Measurements from ENCODE around the gene PRKCI. TPM values are rescaled to one million over a fixed set of nuclear protein-coding genes. Genes with fewer than 3 reads are reported as not detected.
"Not testable (repeated sequence)": the region's sequence is repeated elsewhere in the genome, so short reads cannot be mapped to it uniquely, and the experiment has no call there.

PRKCI gene
- total and polyA plus RNA-seq, 4 donors: 9.6 to 33.6 (median 23.9) TPM

DNA sequence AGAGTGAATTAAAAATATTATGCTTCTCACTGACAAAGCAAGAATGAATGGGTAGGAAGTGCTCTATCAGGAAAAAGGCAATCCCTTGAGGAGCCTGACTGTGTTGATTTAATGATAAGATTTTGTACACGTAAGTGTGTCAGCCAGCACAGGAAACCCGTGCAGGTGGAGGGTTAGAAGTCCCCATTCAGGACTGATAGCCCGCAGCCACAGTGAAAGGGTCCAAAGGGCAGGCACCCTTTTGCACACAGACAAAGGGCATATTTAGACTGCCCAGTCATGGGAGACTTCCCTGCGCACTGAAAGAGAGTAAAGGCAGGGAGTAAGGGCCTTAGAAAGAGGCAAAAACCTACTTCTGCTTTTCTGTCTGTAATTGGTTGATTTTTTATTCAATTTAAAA is 108.9 kb downstream of the PRKCI start:
- Histone ChIP-seq H3K4me1 (ENCODE audit: control insufficient read depth in 1 of 2, insufficient read depth in 2 of 2, low read length in 2 of 2) (no peaks in the 10 kb centered on the region), H3K36me3 (ENCODE audit: control insufficient read depth in 1 of 2, insufficient read depth in 2 of 2, low read length in 1 of 2) (no peaks in the 10 kb centered on the region), H3K4me3 (ENCODE audit: low read length in 2 of 2) (no peak overlapping the region), H3K27ac (ENCODE audit: low read depth in 1 of 2, low read length in 2 of 2) (no peak overlapping the region), H3K9me3 (ENCODE audit: control insufficient read depth, low read length) (no peaks in the 10 kb centered on the region), H3K27me3 (ENCODE audit: control insufficient read depth in 1 of 2, insufficient read depth in 2 of 2, low read length in 1 of 2) (no peaks in the 10 kb centered on the region)
- no peak for DNase-seq
- intact Hi-C loops (cut with DNase I): no loop called here
- 33 to 45% methylated on average over 4 of the region's 4 CpGs for WGBS, 2 donors
- no peak for ATAC-seq (ENCODE audit: low FRiP score)

DNA sequence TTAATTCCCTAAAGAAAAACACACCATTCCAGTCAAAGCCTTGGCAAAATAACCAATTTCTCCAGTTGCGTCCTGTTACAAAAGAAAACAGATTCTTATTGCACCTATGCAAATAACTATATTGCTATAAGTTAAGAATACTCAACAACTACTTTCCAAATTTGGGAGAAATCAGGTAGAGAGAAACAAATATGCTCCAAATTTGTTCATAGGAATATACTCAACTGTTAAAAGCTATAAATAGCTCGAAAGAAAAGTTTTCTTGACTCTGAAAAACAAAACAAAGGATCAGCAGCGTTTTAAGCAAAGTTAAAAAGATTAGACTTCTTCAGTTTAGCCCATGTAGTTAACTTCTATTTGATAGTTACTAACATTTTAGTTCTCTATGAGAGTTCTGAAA is 115.2 kb downstream of the PRKCI start:
- H3K4me3 ChIP-seq (ENCODE audit: low read length in 2 of 2): no peak overlapping the region
- DNase-seq (no peak), ATAC-seq (ENCODE audit: low FRiP score) (no peak)
- H3K36me3 ChIP-seq (ENCODE audit: control insufficient read depth in 1 of 2, insufficient read depth in 2 of 2, low read length in 1 of 2): no peaks in the 10 kb centered on the region
- H3K9me3 ChIP-seq (ENCODE audit: control insufficient read depth, low read length): no peaks in the 10 kb centered on the region
- H3K4me1 ChIP-seq (ENCODE audit: control insufficient read depth in 1 of 2, insufficient read depth in 2 of 2, low read length in 2 of 2): peaks cover 0 to 3% of the 10 kb centered on the region in 2 donors
- H3K27me3 ChIP-seq (ENCODE audit: control insufficient read depth in 1 of 2, insufficient read depth in 2 of 2, low read length in 1 of 2): no peaks in the 10 kb centered on the region
- intact Hi-C loops (cut with DNase I): no loop called here
- 15 to 17% methylated on average over 3 of the region's 3 CpGs for WGBS, 2 donors
- no peak overlapping the region for H3K27ac ChIP-seq (ENCODE audit: low read depth in 1 of 2, low read length in 2 of 2)

GRCh38 chr3:170338690-170339340 is 116.6 kb downstream of the PRKCI start:
- H3K36me3 ChIP-seq (ENCODE audit: control insufficient read depth in 1 of 2, insufficient read depth in 2 of 2, low read length in 1 of 2): no peaks in the 10 kb centered on the region
- peaks cover 0 to 3% of the 10 kb centered on the region in 2 donors for H3K4me1 ChIP-seq (ENCODE audit: control insufficient read depth in 1 of 2, insufficient read depth in 2 of 2, low read length in 2 of 2)
- DNase-seq (no peak), ATAC-seq (ENCODE audit: low FRiP score) (no peak)
- no peak overlapping the region for H3K4me3 ChIP-seq (ENCODE audit: low read length in 2 of 2)
- no peaks in the 10 kb centered on the region for H3K27me3 ChIP-seq (ENCODE audit: control insufficient read depth in 1 of 2, insufficient read depth in 2 of 2, low read length in 1 of 2)
- 88 to 97% methylated on average over 1 of the region's 1 CpG for WGBS, 2 donors
- no peaks in the 10 kb centered on the region for H3K9me3 ChIP-seq (ENCODE audit: control insufficient read depth, low read length)
- intact Hi-C loops (cut with DNase I): no loop called here
- no peak overlapping the region for H3K27ac ChIP-seq (ENCODE audit: low read depth in 1 of 2, low read length in 2 of 2)

- WGBS, 2 donors: 96 to 97% methylated on average over 9 of the region's 9 CpGs
- H3K4me3 ChIP-seq (ENCODE audit: low read length in 2 of 2); H3K27me3 ChIP-seq (ENCODE audit: control insufficient read depth in 1 of 2, insufficient read depth in 2 of 2, low read length in 1 of 2); ATAC-seq (ENCODE audit: low FRiP score); H3K27ac ChIP-seq (ENCODE audit: low read depth in 1 of 2, low read length in 2 of 2); H3K4me1 ChIP-seq (ENCODE audit: control insufficient read depth in 1 of 2, insufficient read depth in 2 of 2, low read length in 2 of 2); H3K36me3 ChIP-seq (ENCODE audit: control insufficient read depth in 1 of 2, insufficient read depth in 2 of 2, low read length in 1 of 2); H3K9me3 ChIP-seq (ENCODE audit: control insufficient read depth, low read length); DNase-seq; intact Hi-C loops (cut with DNase I): not testable (repeated sequence)
These were observed 120.0 kb downstream of the PRKCI start for GRCh38 chr3:170342273-170342672.

- H3K27me3 ChIP-seq (ENCODE audit: control insufficient read depth in 1 of 2, insufficient read depth in 2 of 2, low read length in 1 of 2); ATAC-seq (ENCODE audit: low FRiP score); DNase-seq; H3K9me3 ChIP-seq (ENCODE audit: control insufficient read depth, low read length); H3K4me1 ChIP-seq (ENCODE audit: control insufficient read depth in 1 of 2, insufficient read depth in 2 of 2, low read length in 2 of 2); H3K27ac ChIP-seq (ENCODE audit: low read depth in 1 of 2, low read length in 2 of 2); intact Hi-C loops (cut with DNase I); H3K4me3 ChIP-seq (ENCODE audit: low read length in 2 of 2); H3K36me3 ChIP-seq (ENCODE audit: control insufficient read depth in 1 of 2, insufficient read depth in 2 of 2, low read length in 1 of 2): not testable (repeated sequence)
- WGBS, 2 donors: 29 to 33% methylated on average over 6 of the region's 6 CpGs
These were observed 121.6 kb downstream of the PRKCI start for GRCh38 chr3:170343859-170344258.

DNA sequence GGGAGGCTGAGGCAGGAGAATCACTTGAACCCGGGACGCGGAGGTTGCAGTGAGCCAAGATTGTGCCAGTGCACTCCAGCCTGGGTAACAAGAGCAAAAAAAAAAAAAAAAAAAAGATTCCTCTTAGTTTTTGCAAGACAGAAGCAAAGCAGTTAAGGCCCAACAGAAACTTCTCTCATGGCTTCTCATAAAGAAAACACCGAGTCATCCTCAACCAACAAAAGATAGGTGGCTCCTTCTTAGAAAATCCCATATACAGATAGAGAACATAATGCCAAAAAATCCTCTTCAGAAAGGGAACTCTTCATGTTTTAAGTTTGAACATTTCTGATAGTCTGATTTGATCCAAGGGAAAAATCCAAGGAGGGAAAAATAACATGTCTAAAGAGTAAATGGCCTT is 122.7 kb downstream of the PRKCI start:
- intact Hi-C loops (cut with DNase I): no loop called here
- H3K4me1 ChIP-seq (ENCODE audit: control insufficient read depth in 1 of 2, insufficient read depth in 2 of 2, low read length in 2 of 2): no peaks in the 10 kb centered on the region
- DNase-seq (no peak), ATAC-seq (ENCODE audit: low FRiP score) (no peak)
- WGBS, 2 donors: 73 to 94% methylated on average over 4 of the region's 4 CpGs
- no peaks in the 10 kb centered on the region for H3K9me3 ChIP-seq (ENCODE audit: control insufficient read depth, low read length)
- no peak overlapping the region for H3K4me3 ChIP-seq (ENCODE audit: low read length in 2 of 2)
- H3K27ac ChIP-seq (ENCODE audit: low read depth in 1 of 2, low read length in 2 of 2): no peak overlapping the region
- H3K27me3 ChIP-seq (ENCODE audit: control insufficient read depth in 1 of 2, insufficient read depth in 2 of 2, low read length in 1 of 2): no peaks in the 10 kb centered on the region
- H3K36me3 ChIP-seq (ENCODE audit: control insufficient read depth in 1 of 2, insufficient read depth in 2 of 2, low read length in 1 of 2): no peaks in the 10 kb centered on the region

DNA sequence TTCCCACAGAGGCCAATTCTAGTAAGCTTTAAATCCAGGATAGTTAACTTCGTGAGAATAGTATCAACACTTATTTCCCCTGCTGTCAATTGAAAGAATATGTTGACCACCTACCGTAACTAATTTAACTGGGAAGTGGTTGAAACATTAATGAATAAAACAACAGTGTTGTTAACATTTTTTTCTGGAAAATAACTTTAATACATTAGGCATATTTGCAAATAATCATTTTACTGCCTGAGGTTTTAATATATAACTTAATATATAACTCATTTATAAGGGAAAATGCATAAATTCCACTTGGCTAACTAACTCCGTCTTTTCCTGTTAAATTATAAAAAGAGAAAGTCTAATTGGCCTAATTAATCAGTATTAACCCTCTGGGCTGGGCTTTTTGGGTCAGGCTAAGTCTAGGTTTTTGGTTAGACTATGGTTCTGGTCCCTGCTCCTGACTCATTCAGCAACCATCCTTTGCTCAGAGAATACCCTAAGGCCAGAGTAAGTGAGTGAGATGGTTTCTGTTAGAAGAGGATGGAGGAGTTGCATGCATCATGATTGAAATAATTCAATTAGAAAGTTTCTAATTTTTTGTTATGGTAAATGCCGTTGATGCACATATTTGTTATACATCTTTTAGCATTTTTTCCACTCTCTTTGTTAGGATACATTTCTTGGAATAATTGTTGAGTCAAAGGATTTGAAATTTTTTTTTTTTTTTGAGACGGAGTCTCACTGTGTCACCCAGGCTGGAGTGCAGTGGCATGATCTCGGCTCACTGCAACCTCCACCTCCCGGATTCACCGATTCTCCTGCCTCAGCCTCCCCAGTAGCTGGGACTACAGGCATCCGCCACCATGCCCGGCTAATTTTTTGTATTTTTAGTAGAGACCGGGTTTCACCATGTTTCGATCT is 124.5 kb downstream of the PRKCI start:
- ATAC-seq (ENCODE audit: low FRiP score) (no peak), DNase-seq (no peak)
- Histone ChIP-seq H3K4me1 (ENCODE audit: control insufficient read depth in 1 of 2, insufficient read depth in 2 of 2, low read length in 2 of 2) (no peaks in the 10 kb centered on the region), H3K27ac (ENCODE audit: low read depth in 1 of 2, low read length in 2 of 2) (no peak overlapping the region), H3K4me3 (ENCODE audit: low read length in 2 of 2) (no peak overlapping the region), H3K27me3 (ENCODE audit: control insufficient read depth in 1 of 2, insufficient read depth in 2 of 2, low read length in 1 of 2) (no peaks in the 10 kb centered on the region), H3K36me3 (ENCODE audit: control insufficient read depth in 1 of 2, insufficient read depth in 2 of 2, low read length in 1 of 2) (no peaks in the 10 kb centered on the region), H3K9me3 (ENCODE audit: control insufficient read depth, low read length) (no peaks in the 10 kb centered on the region)
- intact Hi-C loops (cut with DNase I): no loop called here
- WGBS, 2 donors: 93 to 97% methylated on average over 12 of the region's 12 CpGs

GRCh38 chr3:170350515-170351413 is 128.5 kb downstream of the PRKCI start:
- no peak overlapping the region for H3K27ac ChIP-seq (ENCODE audit: low read depth in 1 of 2, low read length in 2 of 2)
- H3K4me1 ChIP-seq (ENCODE audit: control insufficient read depth in 1 of 2, insufficient read depth in 2 of 2, low read length in 2 of 2): no peaks in the 10 kb centered on the region
- intact Hi-C loops (cut with DNase I): no loop called here
- no peak for DNase-seq
- H3K36me3 ChIP-seq (ENCODE audit: control insufficient read depth in 1 of 2, insufficient read depth in 2 of 2, low read length in 1 of 2): no peaks in the 10 kb centered on the region
- no peak overlapping the region for H3K4me3 ChIP-seq (ENCODE audit: low read length in 2 of 2)
- WGBS, 2 donors: 91 to 93% methylated on average over 8 of the region's 8 CpGs
- ATAC-seq (ENCODE audit: low FRiP score): peak; percentile 70
- H3K27me3 ChIP-seq (ENCODE audit: control insufficient read depth in 1 of 2, insufficient read depth in 2 of 2, low read length in 1 of 2): no peaks in the 10 kb centered on the region
- no peaks in the 10 kb centered on the region for H3K9me3 ChIP-seq (ENCODE audit: control insufficient read depth, low read length)

Data from aorta (tissue), 5 donors.